ENCODE results near the gene PRX. TPM values are rescaled to one million over a fixed set of nuclear protein-coding genes. Genes with fewer than 3 reads are reported as not detected.
A peak's percentile ranks its signal among the peaks of the same experiment; 100 is the strongest.

Gene PRX
- total and polyA plus RNA-seq, 8 donors: 1.4 to 3.7 (median 2.6) TPM

DNA sequence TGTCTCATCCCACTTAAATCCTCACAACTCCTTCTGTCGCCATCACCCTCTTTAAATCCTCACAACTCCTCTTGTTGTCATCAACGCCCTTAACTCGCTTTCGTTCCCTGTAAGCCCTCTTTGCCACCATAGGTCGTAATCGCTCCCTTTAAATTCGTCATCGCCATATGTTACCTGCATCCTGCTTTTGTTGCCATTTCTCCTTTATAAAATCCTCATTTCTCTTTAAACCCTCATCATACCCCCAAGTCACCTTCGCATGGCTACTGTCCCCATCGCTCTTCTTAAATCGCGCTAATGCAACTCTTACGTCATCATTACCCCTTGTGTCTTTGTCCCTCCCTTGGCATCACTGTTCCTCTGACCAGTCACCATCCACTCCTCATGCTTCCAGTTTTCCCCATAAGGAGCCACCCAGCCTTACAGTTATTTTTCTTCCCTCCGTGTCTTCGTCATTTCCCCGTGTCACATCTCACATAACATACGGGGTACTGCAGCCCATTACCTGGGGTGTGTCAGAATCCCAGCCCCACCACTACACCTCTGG lies 64.1 kb downstream of the PRX start:
- DNase-seq: peak in 1 of 6 donors; percentile 29
- no peak for FAIRE-seq
- TF ChIP-seq, protein P1, sequence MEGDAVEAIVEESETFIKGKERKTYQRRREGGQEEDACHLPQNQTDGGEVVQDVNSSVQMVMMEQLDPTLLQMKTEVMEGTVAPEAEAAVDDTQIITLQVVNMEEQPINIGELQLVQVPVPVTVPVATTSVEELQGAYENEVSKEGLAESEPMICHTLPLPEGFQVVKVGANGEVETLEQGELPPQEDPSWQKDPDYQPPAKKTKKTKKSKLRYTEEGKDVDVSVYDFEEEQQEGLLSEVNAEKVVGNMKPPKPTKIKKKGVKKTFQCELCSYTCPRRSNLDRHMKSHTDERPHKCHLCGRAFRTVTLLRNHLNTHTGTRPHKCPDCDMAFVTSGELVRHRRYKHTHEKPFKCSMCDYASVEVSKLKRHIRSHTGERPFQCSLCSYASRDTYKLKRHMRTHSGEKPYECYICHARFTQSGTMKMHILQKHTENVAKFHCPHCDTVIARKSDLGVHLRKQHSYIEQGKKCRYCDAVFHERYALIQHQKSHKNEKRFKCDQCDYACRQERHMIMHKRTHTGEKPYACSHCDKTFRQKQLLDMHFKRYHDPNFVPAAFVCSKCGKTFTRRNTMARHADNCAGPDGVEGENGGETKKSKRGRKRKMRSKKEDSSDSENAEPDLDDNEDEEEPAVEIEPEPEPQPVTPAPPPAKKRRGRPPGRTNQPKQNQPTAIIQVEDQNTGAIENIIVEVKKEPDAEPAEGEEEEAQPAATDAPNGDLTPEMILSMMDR (IDR thresholded peaks at IDR 0.05): no peak
- peaks cover 0 to 15% (median 8%) of the 10 kb centered on the region in 3 donors for H3K4me1 ChIP-seq
- no peaks in the 10 kb centered on the region for H3K9me3 ChIP-seq
- peak in 2 of 4 donors; percentile 3 to 13 for ATAC-seq
- intact Hi-C loops (cut with DNase I): no loop called here
- no peaks in the 10 kb centered on the region for H3K27me3 ChIP-seq
- peak overlapping the region in 3 of 4 donors; percentile 31 to 58 (median 54) for H3K27ac ChIP-seq
- no peaks in the 10 kb centered on the region for H3K36me3 ChIP-seq
- 10% methylated on average over 17 of the region's 17 CpGs for WGBS, 2 donors
- H3K4me3 ChIP-seq: peak overlapping the region; percentile 53 to 85 (median 65)

DNA sequence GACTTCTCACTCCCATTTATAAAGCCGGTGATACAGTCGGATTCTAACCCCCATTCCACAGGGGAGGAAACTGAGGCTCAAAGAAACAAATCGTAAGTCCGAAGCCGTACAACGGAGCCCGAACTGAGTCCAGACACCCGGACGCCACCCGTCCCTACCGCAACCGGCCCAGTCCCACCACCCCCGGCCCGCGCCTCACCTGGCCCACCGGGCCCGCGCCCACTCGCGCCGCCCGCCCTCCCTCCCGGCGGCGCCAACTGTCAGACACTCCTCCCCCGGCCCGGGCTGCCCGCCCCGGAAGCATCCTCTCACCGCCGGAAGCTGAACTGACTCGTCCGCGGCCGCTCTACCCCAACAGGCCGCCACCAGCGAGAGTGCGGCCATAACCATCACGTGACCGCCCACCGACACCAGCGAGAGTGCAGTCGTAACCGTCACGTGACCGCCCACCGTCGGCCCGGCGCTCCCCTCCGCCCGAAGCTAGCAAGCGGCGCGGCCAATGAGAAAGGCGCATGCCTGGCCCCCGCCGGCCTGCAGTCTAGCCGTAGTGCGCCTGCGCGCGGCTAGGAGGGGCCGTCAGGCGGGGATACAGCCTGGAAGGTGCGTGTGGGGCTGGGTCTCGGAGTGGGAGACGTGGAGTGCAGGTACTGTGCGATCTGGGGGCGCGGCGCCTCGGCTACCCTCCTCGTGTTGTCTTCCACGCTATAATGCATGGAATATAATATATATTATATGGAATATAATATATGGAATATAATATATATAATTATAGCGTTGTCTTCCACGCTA lies 64.9 kb downstream of the PRX start, which contains the start of the genes C19orf47 and PLD3:
TSS of gene C19orf47 (minus strand) at position 273 of the 789 bp plus-strand sequence. CDS start 6,540 bp downstream, outside the sequence.
TSS of gene PLD3 (plus strand) at position 571 of the 789 bp plus-strand sequence. CDS start 17,789 bp downstream, outside the sequence.
- DNase-seq (peak; percentile 98 to 100 (median 99)), FAIRE-seq (no peak), ATAC-seq (peak; percentile 97 to 98 (median 98))
- peak within 1 kb of the TSS; percentile 57 to 85 (median 77) for H3K4me3 ChIP-seq
- 0 to 1% methylated on average over 55 to 77 of the region's 77 CpGs for WGBS, 2 donors
- intact Hi-C loops (cut with DNase I): no loop called here
- no peaks in the 10 kb centered on the region for H3K27me3 ChIP-seq
- H3K4me1 ChIP-seq: peaks cover 0 to 15% (median 8%) of the 10 kb centered on the region in 3 donors
- TF ChIP-seq, protein P1 (IDR thresholded peaks at IDR 0.05): no peak
- peak within 1 kb of the TSS in 3 of 4 donors; percentile 31 to 58 (median 54) for H3K27ac ChIP-seq
- no peaks in the 10 kb centered on the region for H3K9me3 ChIP-seq
- H3K36me3 ChIP-seq: no peaks in the 10 kb centered on the region

DNA sequence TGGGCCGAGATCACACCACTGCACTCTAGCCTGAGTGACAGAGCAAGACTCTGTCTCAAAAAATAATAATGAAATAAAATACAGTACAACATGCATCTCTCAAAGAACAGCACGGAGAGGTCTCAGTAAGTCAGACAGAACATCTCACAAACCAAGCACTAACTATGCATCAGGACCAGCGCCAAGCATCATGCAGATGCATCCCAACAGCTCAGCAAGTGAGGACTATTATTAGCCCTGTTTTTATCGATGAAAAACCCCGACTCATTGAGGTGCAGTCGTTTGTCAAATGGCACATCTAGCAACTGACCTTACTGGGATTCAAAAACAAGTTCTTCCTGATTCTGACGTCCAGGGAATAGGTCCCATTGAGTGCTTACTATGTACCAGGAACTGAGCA lies 68.8 kb downstream of the PRX start:
- DNase-seq (peak in 1 of 6 donors; percentile 2), FAIRE-seq (no peak), ATAC-seq (no peak)
- WGBS, 2 donors: 56 to 69% methylated on average over 7 of the region's 7 CpGs
- no peaks in the 10 kb centered on the region for H3K9me3 ChIP-seq
- intact Hi-C loops (cut with DNase I): no loop called here
- no peak overlapping the region for H3K27ac ChIP-seq
- H3K27me3 ChIP-seq: no peaks in the 10 kb centered on the region
- TF ChIP-seq, protein P1 (IDR thresholded peaks at IDR 0.05): no peak
- no peak overlapping the region for H3K4me3 ChIP-seq
- H3K4me1 ChIP-seq: peaks cover 0 to 14% (median 5%) of the 10 kb centered on the region in 3 donors
- no peaks in the 10 kb centered on the region for H3K36me3 ChIP-seq

Small RNA genes within 50 kb of the gene (microRNA-seq; reads per million reads assigned to microRNA genes)
- gene MIR6796: 0 reads per million in 2 donors

Other genes with a start within 250 kb of the PRX start
- gene MAP3K10, start 222.0 kb downstream of the PRX start, total RNA-seq: 10 to 100 TPM in 1 of 6 donors, 1 to 10 TPM in 5; 5.9 to 13.7 (median 7.1) TPM
- 10 to 100 TPM; 12.4 to 32.8 TPM for gene MAP3K10, start 222.0 kb downstream of the PRX start, polyA plus RNA-seq
- gene TTC9B, start 195.0 kb downstream of the PRX start, total RNA-seq: not detected
- under 1 TPM in 1 of 2 donors, not detected in 1; 0.05 TPM for gene TTC9B, start 195.0 kb downstream of the PRX start, polyA plus RNA-seq
- under 1 TPM in 1 of 6 donors, not detected in 5; 0.19 TPM for gene CCNP, start 186.7 kb downstream of the PRX start, total RNA-seq
- under 1 TPM in 1 of 2 donors, not detected in 1; 0.21 TPM for gene CCNP, start 186.7 kb downstream of the PRX start, polyA plus RNA-seq
- 10 to 100 TPM; 49.2 to 79.3 (median 54.5) TPM for gene AKT2, start 128.0 kb downstream of the PRX start, total RNA-seq
- gene AKT2, start 128.0 kb downstream of the PRX start, polyA plus RNA-seq: 10 to 100 TPM; 54.8 to 70.1 TPM
- gene C19orf47, start 65.0 kb downstream of the PRX start, total RNA-seq: 1 to 10 TPM; 3.7 to 6.2 (median 5.4) TPM
- gene C19orf47, start 65.0 kb downstream of the PRX start, polyA plus RNA-seq: 10 to 100 TPM in 1 of 2 donors, 1 to 10 TPM in 1; 8.7 to 10.0 TPM
- 100 to 1,000 TPM in 3 of 6 donors, 10 to 100 TPM in 3; 87.5 to 123 (median 101) TPM for gene PLD3, start 64.7 kb downstream of the PRX start, total RNA-seq
- gene PLD3, start 64.7 kb downstream of the PRX start, polyA plus RNA-seq: 100 to 1,000 TPM; 157 to 208 TPM
- gene HIPK4, start 23.2 kb downstream of the PRX start, total RNA-seq: under 1 TPM in 3 of 6 donors, not detected in 3; 0.06 to 0.14 (median 0.09) TPM
- gene HIPK4, start 23.2 kb downstream of the PRX start, polyA plus RNA-seq: under 1 TPM; 0.05 to 0.08 TPM
- gene SERTAD1, start 12.6 kb upstream of the PRX start, total RNA-seq: 1 to 10 TPM; 2.6 to 5.4 (median 3.9) TPM
- gene SERTAD1, start 12.6 kb upstream of the PRX start, polyA plus RNA-seq: 10 to 100 TPM in 1 of 2 donors, 1 to 10 TPM in 1; 6.4 to 11.9 TPM
- 10 to 100 TPM in 1 of 6 donors, 1 to 10 TPM in 5; 4.9 to 14.8 (median 7.6) TPM for gene SERTAD3, start 31.0 kb upstream of the PRX start, total RNA-seq
- 10 to 100 TPM; 11.2 to 15.0 TPM for gene SERTAD3, start 31.0 kb upstream of the PRX start, polyA plus RNA-seq
- 10 to 100 TPM; 24.1 to 39.9 (median 34.0) TPM for gene BLVRB, start 52.4 kb upstream of the PRX start, total RNA-seq
- 10 to 100 TPM; 47.6 to 49.4 TPM for gene BLVRB, start 52.4 kb upstream of the PRX start, polyA plus RNA-seq
- gene SPTBN4, start 53.6 kb upstream of the PRX start, total RNA-seq: 1 to 10 TPM; 1.0 to 2.5 (median 1.3) TPM
- gene SPTBN4, start 53.6 kb upstream of the PRX start, polyA plus RNA-seq: 10 to 100 TPM in 1 of 2 donors, 1 to 10 TPM in 1; 9.4 to 23.9 TPM
- gene SHKBP1, start 163.5 kb upstream of the PRX start, total RNA-seq: 10 to 100 TPM; 18.2 to 40.3 (median 22.7) TPM
- 10 to 100 TPM; 73.3 to 86.2 TPM for gene SHKBP1, start 163.5 kb upstream of the PRX start, polyA plus RNA-seq
- gene LTBP4, start 188.0 kb upstream of the PRX start, total RNA-seq: 10 to 100 TPM; 18.7 to 48.9 (median 23.9) TPM
- gene LTBP4, start 188.0 kb upstream of the PRX start, polyA plus RNA-seq: 10 to 100 TPM; 32.4 to 44.9 TPM